Fibroblast of the aortic adventitia (primary cell): ENCODE data around the gene PAX5. TPM values are rescaled to one million over a fixed set of nuclear protein-coding genes. Genes with fewer than 3 reads are reported as not detected.

Experiments
- DNase-seq: peaks from one replicate; pipeline ENCODE4 v3.0.0-alpha.2; 2010; ENCODE audit warnings: low read depth
- H3K4me3 ChIP-seq: 2 replicates; pipeline ENCODE4 v1.5.1; 2011; ENCODE audit warnings: low read depth, mild to moderate bottlenecking, control low read depth, low read length, moderate library complexity
- total RNA-seq: library from RNA; depleted of rRNA; stranded (reverse); fragments of >200 nt; gene quantifications from 2 replicates; pipeline ENCODE4 v1.2.3, GENCODE V29; 2012; ENCODE audit warnings: low replicate concordance
- TF ChIP-seq, protein P1 (sequence below): IDR thresholded peaks from 2 replicates; pipeline ENCODE4 v1.5.1; 2011; ENCODE audit warnings: mild to moderate bottlenecking, low read length, control low read depth, inconsistent platforms; ENCODE audit not compliant: insufficient read depth

PAX5 gene
- total RNA-seq, 1 donor = not detected

GRCh38 chr9:36945999-36946398 lies 88.1 kb downstream of the PAX5 start:
- TF ChIP-seq, protein P1, sequence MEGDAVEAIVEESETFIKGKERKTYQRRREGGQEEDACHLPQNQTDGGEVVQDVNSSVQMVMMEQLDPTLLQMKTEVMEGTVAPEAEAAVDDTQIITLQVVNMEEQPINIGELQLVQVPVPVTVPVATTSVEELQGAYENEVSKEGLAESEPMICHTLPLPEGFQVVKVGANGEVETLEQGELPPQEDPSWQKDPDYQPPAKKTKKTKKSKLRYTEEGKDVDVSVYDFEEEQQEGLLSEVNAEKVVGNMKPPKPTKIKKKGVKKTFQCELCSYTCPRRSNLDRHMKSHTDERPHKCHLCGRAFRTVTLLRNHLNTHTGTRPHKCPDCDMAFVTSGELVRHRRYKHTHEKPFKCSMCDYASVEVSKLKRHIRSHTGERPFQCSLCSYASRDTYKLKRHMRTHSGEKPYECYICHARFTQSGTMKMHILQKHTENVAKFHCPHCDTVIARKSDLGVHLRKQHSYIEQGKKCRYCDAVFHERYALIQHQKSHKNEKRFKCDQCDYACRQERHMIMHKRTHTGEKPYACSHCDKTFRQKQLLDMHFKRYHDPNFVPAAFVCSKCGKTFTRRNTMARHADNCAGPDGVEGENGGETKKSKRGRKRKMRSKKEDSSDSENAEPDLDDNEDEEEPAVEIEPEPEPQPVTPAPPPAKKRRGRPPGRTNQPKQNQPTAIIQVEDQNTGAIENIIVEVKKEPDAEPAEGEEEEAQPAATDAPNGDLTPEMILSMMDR = no peak
- no peak overlapping the region for H3K4me3 ChIP-seq
- no peak for DNase-seq

- TF ChIP-seq, protein P1 = no peak
- no peak for DNase-seq
- no peak overlapping the region for H3K4me3 ChIP-seq
These were observed 91.2 kb downstream of the PAX5 start for GRCh38 chr9:36942891-36943290.

DNA sequence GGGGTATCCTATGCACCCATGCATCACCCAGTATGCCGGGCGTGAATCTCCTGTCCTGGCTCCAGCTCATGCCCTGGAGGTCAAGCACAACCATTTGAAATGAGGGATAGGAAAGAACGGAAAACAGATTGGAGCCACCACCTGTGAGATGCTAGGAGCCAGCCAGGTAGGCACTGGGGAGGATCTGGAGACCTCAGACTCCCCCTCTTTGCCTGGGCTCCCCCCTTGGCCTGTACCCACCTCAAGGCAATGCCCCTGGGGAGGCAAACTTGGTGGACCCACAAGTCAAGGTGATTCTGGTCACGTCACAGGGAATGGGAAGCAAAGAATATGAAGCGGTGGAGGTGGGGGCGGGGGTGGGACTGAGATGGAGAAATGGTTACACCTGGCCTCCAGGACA lies 92.6 kb downstream of the PAX5 start:
- TF ChIP-seq, protein P1 = no peak
- no peak for DNase-seq
- H3K4me3 ChIP-seq = no peak overlapping the region

GRCh38 chr9:36940881-36941280 lies 93.2 kb downstream of the PAX5 start:
- DNase-seq = no peak
- no peak overlapping the region for H3K4me3 ChIP-seq
- TF ChIP-seq, protein P1 = no peak

- no peak for DNase-seq
These were observed 93.6 kb downstream of the PAX5 start for GRCh38 chr9:36940500-36940853.

DNA sequence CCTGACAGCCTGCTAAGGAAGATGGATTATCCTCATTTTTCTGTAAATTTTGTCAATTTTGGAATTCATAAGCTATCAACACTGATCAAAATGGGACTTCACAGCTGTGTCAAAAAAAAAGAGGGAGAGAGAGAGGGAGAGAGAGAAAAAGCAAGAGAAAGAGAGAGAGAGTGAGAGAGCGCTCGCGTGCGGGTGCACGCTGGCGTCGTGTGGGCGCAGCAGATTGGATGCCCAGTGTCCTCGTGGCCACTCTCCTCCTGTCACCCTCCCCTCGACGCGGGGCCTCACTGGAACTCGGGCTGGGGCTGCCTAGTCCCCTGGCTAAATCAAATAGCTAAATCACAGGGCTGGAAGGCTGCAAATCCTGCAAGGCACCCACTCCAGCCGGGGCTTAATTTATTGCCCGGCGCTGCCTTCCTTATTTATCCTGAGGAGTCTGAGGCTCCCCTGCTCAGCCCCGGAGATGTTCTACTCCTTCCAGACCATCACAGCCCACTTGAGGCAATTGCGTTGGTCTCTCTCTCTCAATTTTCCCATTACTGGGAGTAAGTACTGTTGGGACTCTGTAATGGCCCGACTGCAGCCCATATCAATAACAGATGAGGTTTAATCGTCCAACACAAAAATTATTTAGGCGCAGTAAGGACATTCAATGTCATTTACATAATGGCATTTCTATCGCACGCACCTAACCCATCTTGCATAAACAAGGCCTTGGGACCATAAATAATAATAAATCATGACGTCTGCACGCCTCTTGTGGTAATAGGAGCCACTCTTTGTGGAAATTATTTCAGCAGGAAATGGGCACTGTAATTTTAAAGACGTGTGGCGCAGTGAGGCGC lies 94.2 kb downstream of the PAX5 start:
- TF ChIP-seq, protein P1 = no peak
- no peak for DNase-seq
- H3K4me3 ChIP-seq = no peak overlapping the region

More at GRCh38 chr9:36940500-36940853, 93.6 kb downstream of the PAX5 start:
- TF ChIP-seq, protein P1 = no peak
- H3K4me3 ChIP-seq = no peak overlapping the region
